WTC11 (cell line): ENCODE measurements around the gene DHDDS.

ENCODE experiments used
- CREM ChIP-seq: sonication (generic); formaldehyde crosslinking; IDR thresholded peaks from 2 replicates; pipeline ENCODE4 v1.8.1; 2022; ENCODE audit warnings: mild to moderate bottlenecking, missing genetic modification reagents, moderate library complexity
- CTCF ChIP-seq: fragments of 200-600 bp; IDR thresholded peaks from 2 replicates; pipeline ENCODE4 v1.8.0; 2022; ENCODE audit warnings: antibody characterized with exemption
- FOXP1 ChIP-seq: sonication (generic); formaldehyde crosslinking; IDR thresholded peaks from 2 replicates; pipeline ENCODE4 v1.8.0; 2022; ENCODE audit warnings: missing genetic modification reagents, mild to moderate bottlenecking, moderate library complexity, borderline replicate concordance
- JAZF1 ChIP-seq: fragments of 250-450 bp; sonication (Bioruptor Pico); IDR thresholded peaks from 2 replicates; pipeline ENCODE4 v1.9.0; 2021; ENCODE audit warnings: moderate library complexity, mild to moderate bottlenecking, inconsistent platforms
- MAX ChIP-seq: sonication (generic); formaldehyde crosslinking; IDR thresholded peaks from 2 replicates; pipeline ENCODE4 v1.8.0; 2022; ENCODE audit warnings: mild to moderate bottlenecking, missing genetic modification reagents
- MXD4 ChIP-seq: fragments of 250-450 bp; sonication (Bioruptor Pico); IDR thresholded peaks from 2 replicates; pipeline ENCODE4 v1.8.0; 2021; ENCODE audit warnings: mild to moderate bottlenecking, moderate library complexity, borderline replicate concordance
- NFATC4 ChIP-seq: fragments of 250-450 bp; sonication (Bioruptor Pico); IDR thresholded peaks from 2 replicates; pipeline ENCODE4 v1.9.0; 2021; ENCODE audit warnings: mild to moderate bottlenecking
- TP53 ChIP-seq: sonication (generic); formaldehyde crosslinking; IDR thresholded peaks from 2 replicates; pipeline ENCODE4 v1.8.1; 2023; ENCODE audit warnings: mild to moderate bottlenecking, missing genetic modification reagents
- ZBTB21 ChIP-seq: sonication (generic); formaldehyde crosslinking; IDR thresholded peaks from 2 replicates; pipeline ENCODE4 v1.8.1; 2023; ENCODE audit warnings: mild to moderate bottlenecking, missing genetic modification reagents, borderline replicate concordance
- ZNF232 ChIP-seq: sonication (generic); formaldehyde crosslinking; IDR thresholded peaks from 2 replicates; pipeline ENCODE4 v1.8.0; 2022; ENCODE audit warnings: mild to moderate bottlenecking, missing genetic modification reagents
- TF ChIP-seq, protein P1 (sequence below): sonication (generic); formaldehyde crosslinking; IDR thresholded peaks from 2 replicates; pipeline ENCODE4 v1.8.1; 2023; ENCODE audit warnings: mild to moderate bottlenecking, missing genetic modification reagents, borderline replicate concordance

DNA sequence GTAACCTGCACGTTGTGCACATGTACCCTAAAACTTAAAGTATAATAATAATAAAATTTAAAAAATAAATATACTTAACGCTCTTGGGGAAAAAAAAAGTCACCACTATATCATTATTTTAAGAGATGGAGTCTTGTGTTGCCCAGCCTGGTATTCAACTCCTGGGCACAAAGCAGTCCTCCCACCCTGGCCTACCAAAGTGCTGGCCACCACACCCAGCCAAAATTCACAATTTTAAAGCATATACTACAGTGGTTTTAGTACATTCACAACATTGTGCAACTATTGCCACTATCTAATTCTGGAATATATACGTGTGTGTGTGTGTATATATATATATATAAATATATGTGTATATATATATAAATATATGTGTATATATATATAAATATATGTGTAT is 46.0 kb downstream of the DHDDS start:
- no peak for TF ChIP-seq MXD4 (CRISPR knock-in tag)
- no peak for TF ChIP-seq CTCF
- TF ChIP-seq TP53 (CRISPR knock-in tag), result no peak
- no peak for TF ChIP-seq MAX
- TF ChIP-seq ZNF232 (CRISPR knock-in tag), result no peak
- TF ChIP-seq FOXP1, result no peak
- TF ChIP-seq CREM (CRISPR knock-in tag), result no peak
- TF ChIP-seq, protein P1, sequence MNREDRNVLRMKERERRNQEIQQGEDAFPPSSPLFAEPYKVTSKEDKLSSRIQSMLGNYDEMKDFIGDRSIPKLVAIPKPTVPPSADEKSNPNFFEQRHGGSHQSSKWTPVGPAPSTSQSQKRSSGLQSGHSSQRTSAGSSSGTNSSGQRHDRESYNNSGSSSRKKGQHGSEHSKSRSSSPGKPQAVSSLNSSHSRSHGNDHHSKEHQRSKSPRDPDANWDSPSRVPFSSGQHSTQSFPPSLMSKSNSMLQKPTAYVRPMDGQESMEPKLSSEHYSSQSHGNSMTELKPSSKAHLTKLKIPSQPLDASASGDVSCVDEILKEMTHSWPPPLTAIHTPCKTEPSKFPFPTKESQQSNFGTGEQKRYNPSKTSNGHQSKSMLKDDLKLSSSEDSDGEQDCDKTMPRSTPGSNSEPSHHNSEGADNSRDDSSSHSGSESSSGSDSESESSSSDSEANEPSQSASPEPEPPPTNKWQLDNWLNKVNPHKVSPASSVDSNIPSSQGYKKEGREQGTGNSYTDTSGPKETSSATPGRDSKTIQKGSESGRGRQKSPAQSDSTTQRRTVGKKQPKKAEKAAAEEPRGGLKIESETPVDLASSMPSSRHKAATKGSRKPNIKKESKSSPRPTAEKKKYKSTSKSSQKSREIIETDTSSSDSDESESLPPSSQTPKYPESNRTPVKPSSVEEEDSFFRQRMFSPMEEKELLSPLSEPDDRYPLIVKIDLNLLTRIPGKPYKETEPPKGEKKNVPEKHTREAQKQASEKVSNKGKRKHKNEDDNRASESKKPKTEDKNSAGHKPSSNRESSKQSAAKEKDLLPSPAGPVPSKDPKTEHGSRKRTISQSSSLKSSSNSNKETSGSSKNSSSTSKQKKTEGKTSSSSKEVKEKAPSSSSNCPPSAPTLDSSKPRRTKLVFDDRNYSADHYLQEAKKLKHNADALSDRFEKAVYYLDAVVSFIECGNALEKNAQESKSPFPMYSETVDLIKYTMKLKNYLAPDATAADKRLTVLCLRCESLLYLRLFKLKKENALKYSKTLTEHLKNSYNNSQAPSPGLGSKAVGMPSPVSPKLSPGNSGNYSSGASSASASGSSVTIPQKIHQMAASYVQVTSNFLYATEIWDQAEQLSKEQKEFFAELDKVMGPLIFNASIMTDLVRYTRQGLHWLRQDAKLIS (CRISPR knock-in tag), result no peak
- no peak for TF ChIP-seq JAZF1
- TF ChIP-seq NFATC4 (CRISPR knock-in tag), result no peak
- no peak for TF ChIP-seq ZBTB21 (CRISPR knock-in tag)
